ENCODE results near the gene HAUS8. TPM values are rescaled to one million over a fixed set of nuclear protein-coding genes. Genes with fewer than 3 reads are reported as not detected.
"Not testable (repeated sequence)": the region's sequence is repeated elsewhere in the genome, so short reads cannot be mapped to it uniquely, and the experiment has no call there.

The HAUS8 gene
- total RNA-seq, 4 donors from 2014 or later: 9.7 to 29.7 (median 10.1) TPM

DNA sequence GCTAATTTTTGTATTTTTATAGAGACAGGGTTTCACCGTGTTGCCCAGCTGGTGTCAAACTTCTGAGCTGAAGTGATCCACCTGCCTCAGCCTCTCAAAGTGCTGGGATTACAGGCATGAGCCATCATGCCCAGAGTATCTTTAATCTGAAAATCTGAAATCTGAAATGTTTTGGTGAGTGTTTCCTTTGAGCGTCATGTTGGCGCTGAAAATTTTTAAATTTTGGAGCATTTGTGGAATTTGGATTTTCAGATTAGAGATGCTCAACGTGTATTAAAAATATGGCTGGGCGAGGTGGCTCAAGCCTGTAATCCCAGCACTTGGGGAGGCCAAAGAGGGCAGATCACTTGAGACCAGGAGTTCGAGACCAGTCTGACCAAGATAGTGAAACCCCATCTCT is 43.5 kb downstream of the HAUS8 start:
- Histone ChIP-seq H3K27ac (no peak overlapping the region), H3K36me3 (no peaks in the 10 kb centered on the region), H3K9me3 (no peaks in the 10 kb centered on the region), H3K4me3 (no peak overlapping the region), H3K4me1 (peaks cover 0 to 4% (median 0%) of the 10 kb centered on the region in 4 donors), H3K27me3 (peaks cover 0 to 9% of the 10 kb centered on the region in 2 donors)
- no peak for DNase-seq
- TF ChIP-seq POLR2A (IDR thresholded peaks at IDR 0.05): no peak
- TF ChIP-seq, protein P1, sequence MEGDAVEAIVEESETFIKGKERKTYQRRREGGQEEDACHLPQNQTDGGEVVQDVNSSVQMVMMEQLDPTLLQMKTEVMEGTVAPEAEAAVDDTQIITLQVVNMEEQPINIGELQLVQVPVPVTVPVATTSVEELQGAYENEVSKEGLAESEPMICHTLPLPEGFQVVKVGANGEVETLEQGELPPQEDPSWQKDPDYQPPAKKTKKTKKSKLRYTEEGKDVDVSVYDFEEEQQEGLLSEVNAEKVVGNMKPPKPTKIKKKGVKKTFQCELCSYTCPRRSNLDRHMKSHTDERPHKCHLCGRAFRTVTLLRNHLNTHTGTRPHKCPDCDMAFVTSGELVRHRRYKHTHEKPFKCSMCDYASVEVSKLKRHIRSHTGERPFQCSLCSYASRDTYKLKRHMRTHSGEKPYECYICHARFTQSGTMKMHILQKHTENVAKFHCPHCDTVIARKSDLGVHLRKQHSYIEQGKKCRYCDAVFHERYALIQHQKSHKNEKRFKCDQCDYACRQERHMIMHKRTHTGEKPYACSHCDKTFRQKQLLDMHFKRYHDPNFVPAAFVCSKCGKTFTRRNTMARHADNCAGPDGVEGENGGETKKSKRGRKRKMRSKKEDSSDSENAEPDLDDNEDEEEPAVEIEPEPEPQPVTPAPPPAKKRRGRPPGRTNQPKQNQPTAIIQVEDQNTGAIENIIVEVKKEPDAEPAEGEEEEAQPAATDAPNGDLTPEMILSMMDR (IDR thresholded peaks at IDR 0.05): no peak

DNA sequence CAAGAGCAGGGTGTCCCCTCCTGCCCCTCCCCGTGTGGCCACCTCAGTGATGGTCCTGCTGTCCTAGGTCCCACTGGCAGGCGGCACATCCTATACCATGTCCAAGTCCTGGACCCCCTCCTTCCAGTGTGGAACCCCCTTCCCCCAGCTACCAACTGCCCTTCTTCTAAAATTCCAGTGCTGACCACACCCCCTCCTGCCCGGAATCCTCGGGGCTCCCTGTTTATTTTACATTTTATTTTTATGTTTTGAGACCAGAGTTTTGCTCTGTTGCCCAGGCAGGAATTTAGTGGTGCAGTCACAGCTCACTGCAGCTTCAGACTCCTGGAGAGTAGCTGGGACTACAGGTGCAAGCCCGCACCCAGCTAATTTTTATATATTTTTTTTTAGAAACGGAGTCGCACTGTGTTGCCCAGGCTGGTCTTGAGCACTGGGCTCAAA is 47.7 kb downstream of the HAUS8 start:
- Histone ChIP-seq H3K4me1 (peaks cover 0 to 12% (median 3%) of the 10 kb centered on the region in 4 donors), H3K36me3 (no peaks in the 10 kb centered on the region), H3K27ac (no peak overlapping the region), H3K4me3 (no peak overlapping the region), H3K27me3 (peaks cover 0 to 10% of the 10 kb centered on the region in 2 donors), H3K9me3 (peaks cover 0 to 10% (median 0%) of the 10 kb centered on the region in 4 donors)
- TF ChIP-seq POLR2A (IDR thresholded peaks at IDR 0.05): no peak
- TF ChIP-seq, protein P1 (IDR thresholded peaks at IDR 0.05): no peak
- no peak for DNase-seq

DNA sequence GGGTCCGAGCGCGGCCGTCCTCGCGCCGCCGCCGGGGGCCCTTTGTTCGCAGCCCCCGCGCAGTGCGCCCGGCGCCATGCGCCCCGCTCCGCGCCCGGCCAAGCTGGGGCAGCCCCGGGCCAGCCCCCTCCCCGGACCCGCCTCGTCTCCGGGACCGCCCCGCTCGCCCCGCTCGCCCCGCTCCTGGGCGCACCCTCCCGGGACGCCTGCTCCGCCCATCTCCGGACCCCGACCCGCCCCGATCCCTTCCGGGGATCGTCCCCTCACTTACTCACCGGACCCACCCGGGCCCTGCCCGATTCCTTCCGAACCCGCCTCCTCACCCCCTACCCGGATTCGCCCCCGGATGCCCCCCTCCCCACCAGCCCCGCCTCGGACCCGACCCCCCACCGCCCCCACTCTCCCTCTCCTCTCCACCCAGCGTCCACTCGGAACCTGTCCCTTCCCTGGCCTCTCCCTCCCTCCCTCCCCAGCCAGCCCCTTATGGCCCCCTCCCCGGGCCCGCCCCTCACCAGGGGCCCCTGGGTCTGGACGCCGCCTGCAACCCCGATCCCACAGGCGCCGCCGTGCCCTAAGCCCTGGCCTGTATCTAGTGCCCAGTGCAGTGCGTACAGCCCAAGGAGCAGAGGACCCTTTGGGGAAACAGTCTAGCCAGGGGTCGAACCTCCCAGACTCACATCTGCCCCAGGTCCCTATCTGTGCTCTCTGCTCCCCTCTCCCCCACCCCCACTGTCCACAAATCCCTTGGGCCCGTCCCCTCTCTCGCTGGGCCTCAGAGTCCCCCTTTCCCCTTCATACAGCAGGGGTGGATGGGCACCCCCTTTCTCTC is 48.3 kb downstream of the HAUS8 start, which contains the start of gene CPAMD8:
Gene CPAMD8, minus strand, starts transcription at position 105 of the 829 bp plus-strand sequence. CDS start 168 bp downstream, outside the sequence.
- no peaks in the 10 kb centered on the region for H3K36me3 ChIP-seq
- peaks cover 0 to 12% (median 3%) of the 10 kb centered on the region in 4 donors for H3K4me1 ChIP-seq
- H3K9me3 ChIP-seq: peaks cover 0 to 10% (median 0%) of the 10 kb centered on the region in 4 donors
- no peak for DNase-seq
- peaks cover 0 to 10% of the 10 kb centered on the region in 2 donors for H3K27me3 ChIP-seq
- H3K27ac ChIP-seq: no peak within 1 kb of the TSS
- peak within 1 kb of the TSS in 2 of 4 donors; percentile 27 to 31 for H3K4me3 ChIP-seq
- TF ChIP-seq POLR2A (IDR thresholded peaks at IDR 0.05): no peak
- TF ChIP-seq, protein P1 (IDR thresholded peaks at IDR 0.05): no peak

GRCh38 chr19:17025991-17026658 is 49.1 kb downstream of the HAUS8 start:
- Histone ChIP-seq H3K9me3 (peaks cover 0 to 10% (median 0%) of the 10 kb centered on the region in 4 donors), H3K27me3 (peaks cover 0 to 10% of the 10 kb centered on the region in 2 donors), H3K4me1 (peaks cover 0 to 12% (median 3%) of the 10 kb centered on the region in 4 donors), H3K36me3 (no peaks in the 10 kb centered on the region), H3K27ac (no peak overlapping the region), H3K4me3 (peak overlapping the region in 2 of 4 donors; percentile 27 to 31)
- TF ChIP-seq, protein P1 (IDR thresholded peaks at IDR 0.05): no peak
- TF ChIP-seq POLR2A (IDR thresholded peaks at IDR 0.05): no peak
- DNase-seq: no peak

- Histone ChIP-seq H3K4me1 (peaks cover 0 to 12% (median 3%) of the 10 kb centered on the region in 4 donors), H3K4me3 (no peak overlapping the region), H3K27ac (no peak overlapping the region), H3K9me3 (peaks cover 0 to 10% (median 0%) of the 10 kb centered on the region in 4 donors), H3K36me3 (no peaks in the 10 kb centered on the region), H3K27me3 (peaks cover 0 to 10% of the 10 kb centered on the region in 2 donors)
- TF ChIP-seq POLR2A (IDR thresholded peaks at IDR 0.05): no peak
- TF ChIP-seq, protein P1 (IDR thresholded peaks at IDR 0.05): no peak
- DNase-seq: no peak
Observed at GRCh38 chr19:17025361-17025760, 49.9 kb downstream of the HAUS8 start.

DNA sequence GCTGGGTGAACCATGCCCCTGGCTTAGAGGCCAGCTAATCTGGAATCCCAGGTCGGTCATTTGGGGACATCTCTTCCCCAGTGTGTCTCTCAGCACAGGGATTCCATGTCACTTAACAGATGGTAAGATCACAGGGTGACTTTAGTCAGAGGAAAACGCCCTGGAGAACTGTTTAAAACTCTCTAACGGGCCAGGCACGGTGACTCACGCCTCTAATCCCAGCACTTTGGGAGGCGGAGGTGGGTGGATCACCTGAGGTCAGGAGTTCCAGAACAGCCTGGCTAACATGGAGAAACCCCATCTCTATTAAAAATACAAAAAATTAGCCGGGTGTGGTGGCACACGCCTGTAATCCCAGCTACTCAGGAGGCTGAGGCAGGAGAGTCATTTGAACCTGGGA is 50.3 kb downstream of the HAUS8 start:
- not testable (repeated sequence) for H3K36me3 ChIP-seq, H3K4me3 ChIP-seq, H3K27me3 ChIP-seq, H3K27ac ChIP-seq, DNase-seq, H3K9me3 ChIP-seq
- H3K4me1 ChIP-seq: peaks cover 0 to 12% (median 3%) of the 10 kb centered on the region in 4 donors
